ENCODE data around the gene KLK5.

KLK5 gene

GRCh38 chr19:50967929-50968715 is 15.3 kb upstream of the KLK5 start:
- no peaks in the 10 kb centered on the region for H3K4me1 ChIP-seq (ENCODE audit: insufficient read depth, low read length, poor library complexity, severe bottlenecking)
- H3K9me2 ChIP-seq (replicated peaks; ENCODE audit: low read depth, low read length), result no peaks in the 10 kb centered on the region
- no peaks in the 10 kb centered on the region for H3K36me3 ChIP-seq (ENCODE audit: insufficient read depth, low read length)
- no peak overlapping the region for H2AFZ ChIP-seq (ENCODE audit: low read length)
- H3K9ac ChIP-seq (ENCODE audit: low read depth, low read length, poor library complexity, severe bottlenecking), result no peak overlapping the region
- no peaks in the 10 kb centered on the region for H4K20me1 ChIP-seq (ENCODE audit: insufficient read depth, low read length, poor library complexity, severe bottlenecking)
- no peaks in the 10 kb centered on the region for H3F3A ChIP-seq (ENCODE audit: low read depth)
- no peak overlapping the region for H3K4me2 ChIP-seq (ENCODE audit: low read depth, low read length, poor library complexity, severe bottlenecking)
- H3K79me2 ChIP-seq (ENCODE audit: insufficient read depth, low read length), result no peaks in the 10 kb centered on the region
- H3K4me3 ChIP-seq (ENCODE audit: low read length, poor library complexity, severe bottlenecking), result no peak overlapping the region
- H3K9me3 ChIP-seq (ENCODE audit: insufficient read depth, low read depth, low read length), result no peaks in the 10 kb centered on the region; the same call in 1 of the 2 replicates
- TF ChIP-seq CTCF (conservative IDR thresholded peaks at IDR 0.05; ENCODE audit: low read length) (no peak), EZH2phosphoT487 (IDR thresholded peaks at IDR 0.05; ENCODE audit: borderline replicate concordance) (no peak)
- no peaks in the 10 kb centered on the region for H3K27me3 ChIP-seq (ENCODE audit: insufficient read depth, low read length, poor library complexity, severe bottlenecking)

GRCh38 chr19:50964266-50964665 is 11.4 kb upstream of the KLK5 start:
- Histone ChIP-seq H4K20me1 (ENCODE audit: insufficient read depth, low read length, poor library complexity, severe bottlenecking) (no peaks in the 10 kb centered on the region), H3K27me3 (ENCODE audit: insufficient read depth, low read length, poor library complexity, severe bottlenecking) (no peaks in the 10 kb centered on the region), H3K9ac (ENCODE audit: low read depth, low read length, poor library complexity, severe bottlenecking) (no peak overlapping the region), H2AFZ (ENCODE audit: low read length) (no peak overlapping the region), H3K79me2 (ENCODE audit: insufficient read depth, low read length) (no peaks in the 10 kb centered on the region), H3K4me1 (ENCODE audit: insufficient read depth, low read length, poor library complexity, severe bottlenecking) (no peaks in the 10 kb centered on the region), H3K4me3 (ENCODE audit: low read length, poor library complexity, severe bottlenecking) (no peak overlapping the region), H3F3A (ENCODE audit: low read depth) (no peaks in the 10 kb centered on the region), H3K9me2 (replicated peaks; ENCODE audit: low read depth, low read length) (no peaks in the 10 kb centered on the region), H3K36me3 (ENCODE audit: insufficient read depth, low read length) (no peaks in the 10 kb centered on the region), H3K9me3 (ENCODE audit: insufficient read depth, low read depth, low read length) (no peaks in the 10 kb centered on the region; the same call in 1 of the 2 replicates), H3K4me2 (ENCODE audit: low read depth, low read length, poor library complexity, severe bottlenecking) (no peak overlapping the region)
- TF ChIP-seq CTCF (conservative IDR thresholded peaks at IDR 0.05; ENCODE audit: low read length) (no peak), EZH2phosphoT487 (IDR thresholded peaks at IDR 0.05; ENCODE audit: borderline replicate concordance) (no peak)

GRCh38 chr19:50963381-50963780 is 10.5 kb upstream of the KLK5 start:
- Histone ChIP-seq H3K4me2 (ENCODE audit: low read depth, low read length, poor library complexity, severe bottlenecking) (no peak overlapping the region), H3F3A (ENCODE audit: low read depth) (no peaks in the 10 kb centered on the region), H3K79me2 (ENCODE audit: insufficient read depth, low read length) (no peaks in the 10 kb centered on the region), H3K4me3 (ENCODE audit: low read length, poor library complexity, severe bottlenecking) (no peak overlapping the region), H3K27me3 (ENCODE audit: insufficient read depth, low read length, poor library complexity, severe bottlenecking) (no peaks in the 10 kb centered on the region), H3K36me3 (ENCODE audit: insufficient read depth, low read length) (no peaks in the 10 kb centered on the region), H3K9ac (ENCODE audit: low read depth, low read length, poor library complexity, severe bottlenecking) (no peak overlapping the region), H3K4me1 (ENCODE audit: insufficient read depth, low read length, poor library complexity, severe bottlenecking) (no peaks in the 10 kb centered on the region), H3K9me3 (ENCODE audit: insufficient read depth, low read depth, low read length) (no peaks in the 10 kb centered on the region; the same call in 1 of the 2 replicates), H3K9me2 (replicated peaks; ENCODE audit: low read depth, low read length) (no peaks in the 10 kb centered on the region), H4K20me1 (ENCODE audit: insufficient read depth, low read length, poor library complexity, severe bottlenecking) (no peaks in the 10 kb centered on the region), H2AFZ (ENCODE audit: low read length) (no peak overlapping the region)
- TF ChIP-seq EZH2phosphoT487 (IDR thresholded peaks at IDR 0.05; ENCODE audit: borderline replicate concordance) (no peak), CTCF (conservative IDR thresholded peaks at IDR 0.05; ENCODE audit: low read length) (no peak)

Measured in Loucy (cell line).